Raji (cell line): ENCODE results near the gene UQCRH.
A peak's percentile ranks its signal among the peaks of the same experiment; 100 is the strongest.

Experiments used
- POLR2A ChIP-seq: IDR thresholded peaks from 2 replicates; pipeline ENCODE4 v1.6.1; 2011; ENCODE audit warnings: low read depth, low read length, control low read depth; ENCODE audit not compliant: insufficient read depth

UQCRH gene

GRCh38 chr1:46315669-46316403 is 12.3 kb downstream of the UQCRH start:
- no peak for TF ChIP-seq POLR2A

- no peak for TF ChIP-seq POLR2A
Measured at GRCh38 chr1:46317323-46317722, 13.8 kb downstream of the UQCRH start.

GRCh38 chr1:46333300-46334029 is 30.0 kb downstream of the UQCRH start:
- TF ChIP-seq POLR2A: peak; percentile 44

GRCh38 chr1:46334030-46334384 is 30.5 kb downstream of the UQCRH start:
- TF ChIP-seq POLR2A: no peak; the same call in 1 of the 2 replicates

- no peak for TF ChIP-seq POLR2A
Measured at GRCh38 chr1:46335081-46335480, 31.6 kb downstream of the UQCRH start.

GRCh38 chr1:46340404-46341221 is 37.1 kb downstream of the UQCRH start, which contains the start of gene NSUN4:
TSS of gene NSUN4 (plus strand) at chr1:46340807. CDS start at chr1:46340827, 20 bp downstream.
- TF ChIP-seq POLR2A: peak; percentile 92

GRCh38 chr1:46341222-46342083 is 38.0 kb downstream of the UQCRH start:
- no peak for TF ChIP-seq POLR2A

GRCh38 chr1:46342084-46342656 is 38.7 kb downstream of the UQCRH start:
- TF ChIP-seq POLR2A: no peak

- no peak for TF ChIP-seq POLR2A
Measured at GRCh38 chr1:46342677-46343350, 39.3 kb downstream of the UQCRH start.

- no peak for TF ChIP-seq POLR2A
Measured at GRCh38 chr1:46343351-46343695, 39.8 kb downstream of the UQCRH start.

- no peak for TF ChIP-seq POLR2A
Measured at GRCh38 chr1:46343705-46344104, 40.2 kb downstream of the UQCRH start.

- no peak for TF ChIP-seq POLR2A
Measured at GRCh38 chr1:46344481-46344880, 41.0 kb downstream of the UQCRH start.

- TF ChIP-seq POLR2A: no peak
Measured at GRCh38 chr1:46345281-46345680, 41.8 kb downstream of the UQCRH start.

GRCh38 chr1:46352363-46352762 is 48.9 kb downstream of the UQCRH start:
- no peak for TF ChIP-seq POLR2A

- no peak for TF ChIP-seq POLR2A
Measured at GRCh38 chr1:46362158-46362557, 58.7 kb downstream of the UQCRH start.
